VCaP (cell line): ENCODE data around the gene WIZ.

Experiments
- H3K27ac ChIP-seq: fragments of 450-650 bp; 2 replicates; pipeline ENCODE4 v1.5.1; 2017
- TF ChIP-seq, protein P1 (sequence below): fragments of 450-650 bp; conservative IDR thresholded peaks from 2 replicates; pipeline ENCODE4 v1.5.1; 2017; ENCODE audit warnings: mild to moderate bottlenecking, moderate library complexity

Gene WIZ

DNA sequence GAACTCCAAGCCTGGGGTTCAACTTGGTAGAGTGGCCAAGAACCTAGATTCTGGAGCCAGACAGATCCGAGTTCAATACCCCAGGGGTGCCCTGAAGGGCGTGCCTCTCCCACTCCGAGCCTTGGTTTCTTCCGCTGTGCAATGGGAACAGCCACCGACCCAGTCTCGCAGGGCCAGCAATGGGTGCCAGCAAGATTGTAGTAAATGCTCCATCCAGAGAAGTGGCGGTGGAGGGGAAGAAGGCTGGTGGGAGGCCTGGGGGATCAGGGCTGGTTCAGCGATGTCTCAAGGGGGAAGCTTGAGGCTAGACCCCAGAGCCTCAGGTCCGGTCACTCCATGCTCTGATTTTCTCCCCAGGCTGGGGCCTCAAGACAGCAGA is 4.5 kb downstream of the WIZ start:
- no peak overlapping the region for H3K27ac ChIP-seq
- TF ChIP-seq, protein P1, sequence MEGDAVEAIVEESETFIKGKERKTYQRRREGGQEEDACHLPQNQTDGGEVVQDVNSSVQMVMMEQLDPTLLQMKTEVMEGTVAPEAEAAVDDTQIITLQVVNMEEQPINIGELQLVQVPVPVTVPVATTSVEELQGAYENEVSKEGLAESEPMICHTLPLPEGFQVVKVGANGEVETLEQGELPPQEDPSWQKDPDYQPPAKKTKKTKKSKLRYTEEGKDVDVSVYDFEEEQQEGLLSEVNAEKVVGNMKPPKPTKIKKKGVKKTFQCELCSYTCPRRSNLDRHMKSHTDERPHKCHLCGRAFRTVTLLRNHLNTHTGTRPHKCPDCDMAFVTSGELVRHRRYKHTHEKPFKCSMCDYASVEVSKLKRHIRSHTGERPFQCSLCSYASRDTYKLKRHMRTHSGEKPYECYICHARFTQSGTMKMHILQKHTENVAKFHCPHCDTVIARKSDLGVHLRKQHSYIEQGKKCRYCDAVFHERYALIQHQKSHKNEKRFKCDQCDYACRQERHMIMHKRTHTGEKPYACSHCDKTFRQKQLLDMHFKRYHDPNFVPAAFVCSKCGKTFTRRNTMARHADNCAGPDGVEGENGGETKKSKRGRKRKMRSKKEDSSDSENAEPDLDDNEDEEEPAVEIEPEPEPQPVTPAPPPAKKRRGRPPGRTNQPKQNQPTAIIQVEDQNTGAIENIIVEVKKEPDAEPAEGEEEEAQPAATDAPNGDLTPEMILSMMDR: no peak

DNA sequence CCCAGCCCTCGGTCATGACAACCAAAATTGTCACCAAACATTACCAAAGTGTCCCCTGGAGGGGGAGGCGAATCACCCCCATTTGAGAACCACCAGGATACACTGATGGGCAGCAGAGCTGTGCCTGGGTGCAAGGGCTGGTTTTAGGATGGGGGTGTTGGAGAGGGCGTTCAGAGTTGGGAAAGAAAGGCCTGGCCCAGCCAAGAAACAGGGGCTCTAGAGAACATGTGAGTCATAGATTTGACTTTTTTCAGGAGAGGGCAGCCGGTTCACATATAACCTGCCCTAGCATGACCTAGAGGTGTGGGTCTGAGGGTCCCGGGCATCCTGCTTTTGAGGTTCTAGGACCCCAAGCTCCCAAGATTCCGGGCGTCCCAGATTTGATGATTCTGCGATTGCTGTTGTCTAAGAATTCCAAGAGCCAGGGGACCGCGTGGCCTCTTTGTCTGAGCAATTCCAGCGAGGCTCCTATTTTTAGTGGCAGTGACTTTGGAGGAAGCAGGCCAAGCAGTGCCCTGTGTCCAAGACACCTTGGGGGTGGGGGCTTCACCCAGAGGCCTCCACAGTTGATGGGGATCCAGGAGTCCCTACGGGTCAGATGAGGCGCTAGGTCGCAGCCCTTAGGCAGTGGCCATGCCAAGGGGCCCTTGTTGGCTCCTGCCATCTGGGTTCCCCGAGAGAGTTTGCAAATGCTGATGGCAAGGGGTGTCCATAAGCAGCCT is 5.1 kb downstream of the WIZ start:
- no peak overlapping the region for H3K27ac ChIP-seq
- TF ChIP-seq, protein P1: no peak

DNA sequence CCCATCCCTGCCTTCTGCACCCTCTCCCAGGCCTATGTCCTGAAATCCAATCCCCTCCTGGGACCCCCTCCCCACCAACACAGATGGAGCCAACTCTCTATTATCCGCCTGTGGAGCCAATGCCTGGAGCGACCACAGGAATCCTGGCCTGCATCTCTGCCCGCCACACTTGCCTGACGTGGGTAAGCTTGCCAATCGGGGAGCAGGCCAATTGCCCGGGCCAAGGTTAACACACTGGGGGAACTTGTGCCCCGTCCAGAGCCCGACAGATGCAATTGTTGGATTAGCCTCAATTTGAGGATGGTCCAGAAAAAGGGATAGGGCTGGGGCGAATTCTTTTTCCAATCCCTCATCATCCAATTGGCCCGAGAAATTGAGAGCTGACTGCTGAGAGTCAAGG is 5.9 kb downstream of the WIZ start:
- no peak overlapping the region for H3K27ac ChIP-seq
- TF ChIP-seq, protein P1: no peak

DNA sequence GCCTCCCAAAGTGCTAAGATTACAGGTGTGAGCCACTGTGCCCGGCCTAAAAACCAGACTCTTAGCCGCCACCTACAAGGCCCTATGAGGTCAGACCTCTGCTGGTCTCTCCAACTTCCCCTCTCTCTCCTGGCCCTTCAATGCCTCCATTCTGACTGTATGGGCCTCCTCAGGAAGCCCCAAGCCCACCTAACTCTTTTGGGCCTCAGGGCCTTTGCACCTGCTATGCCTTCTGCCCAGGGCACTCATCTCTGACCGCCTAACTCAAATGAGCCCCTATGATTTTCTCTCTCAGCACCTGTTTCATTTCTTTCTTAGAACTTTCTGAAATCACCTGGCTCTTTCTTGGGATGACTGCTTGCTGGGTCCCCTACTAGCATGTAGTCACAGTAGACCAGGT is 6.4 kb downstream of the WIZ start:
- TF ChIP-seq, protein P1: no peak
- no peak overlapping the region for H3K27ac ChIP-seq

DNA sequence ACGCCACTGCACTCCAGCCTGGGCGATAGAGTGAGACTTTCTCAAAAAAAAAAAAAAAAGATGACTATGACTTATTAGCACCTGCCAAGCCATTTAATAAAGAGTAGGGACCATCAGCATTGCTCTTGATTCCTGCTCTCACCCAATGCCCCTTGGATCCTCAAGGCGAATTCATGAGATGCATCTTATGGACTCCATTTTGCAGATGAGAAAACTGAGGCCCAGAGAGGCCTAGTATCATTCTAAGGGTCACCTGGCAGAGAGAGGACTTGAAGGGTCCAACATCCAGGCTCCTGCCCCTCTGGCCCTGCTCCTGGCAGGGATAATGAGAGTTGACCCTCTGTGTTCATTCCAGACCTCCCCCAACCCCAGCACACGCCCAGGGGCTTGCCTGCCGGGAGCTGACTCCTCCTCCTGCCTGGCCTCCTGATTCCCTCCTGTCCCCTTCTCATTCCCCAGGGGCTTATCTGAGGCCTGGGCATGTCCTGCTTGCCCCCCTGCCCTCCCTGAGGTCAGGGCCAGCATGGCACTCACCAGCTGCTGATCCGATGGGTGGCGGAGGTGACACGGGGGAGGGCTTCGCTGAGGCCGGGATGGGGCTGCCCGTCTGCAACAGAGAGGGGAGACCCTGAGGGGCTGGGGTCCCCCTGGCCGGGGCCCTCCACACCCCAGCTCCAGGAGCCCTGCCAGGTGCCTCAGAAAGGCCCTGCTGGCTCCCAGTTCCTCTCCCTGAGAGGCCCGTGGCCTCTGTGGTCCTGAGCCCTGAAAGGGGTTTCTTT is 7.4 kb downstream of the WIZ start:
- TF ChIP-seq, protein P1: no peak
- no peak overlapping the region for H3K27ac ChIP-seq

DNA sequence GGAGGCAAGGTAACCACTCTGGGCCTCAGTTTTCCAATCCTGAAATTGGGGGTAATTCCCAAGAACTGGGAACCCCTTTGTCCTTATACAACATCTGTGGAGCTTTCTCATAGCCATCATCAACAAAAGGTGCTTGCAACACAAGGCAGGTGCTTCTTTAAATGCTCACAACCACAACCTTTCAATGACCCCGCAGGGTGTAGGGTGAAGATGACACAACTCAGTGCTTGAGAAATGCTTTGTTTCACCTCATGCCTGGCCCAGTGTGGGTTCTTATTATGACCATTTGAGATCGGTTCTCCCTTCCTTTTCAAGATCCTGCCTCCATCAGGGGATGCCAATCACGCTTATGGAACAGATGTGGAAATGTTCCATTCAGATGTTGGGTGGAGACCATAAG is 8.4 kb downstream of the WIZ start:
- H3K27ac ChIP-seq: no peak overlapping the region
- TF ChIP-seq, protein P1: no peak

DNA sequence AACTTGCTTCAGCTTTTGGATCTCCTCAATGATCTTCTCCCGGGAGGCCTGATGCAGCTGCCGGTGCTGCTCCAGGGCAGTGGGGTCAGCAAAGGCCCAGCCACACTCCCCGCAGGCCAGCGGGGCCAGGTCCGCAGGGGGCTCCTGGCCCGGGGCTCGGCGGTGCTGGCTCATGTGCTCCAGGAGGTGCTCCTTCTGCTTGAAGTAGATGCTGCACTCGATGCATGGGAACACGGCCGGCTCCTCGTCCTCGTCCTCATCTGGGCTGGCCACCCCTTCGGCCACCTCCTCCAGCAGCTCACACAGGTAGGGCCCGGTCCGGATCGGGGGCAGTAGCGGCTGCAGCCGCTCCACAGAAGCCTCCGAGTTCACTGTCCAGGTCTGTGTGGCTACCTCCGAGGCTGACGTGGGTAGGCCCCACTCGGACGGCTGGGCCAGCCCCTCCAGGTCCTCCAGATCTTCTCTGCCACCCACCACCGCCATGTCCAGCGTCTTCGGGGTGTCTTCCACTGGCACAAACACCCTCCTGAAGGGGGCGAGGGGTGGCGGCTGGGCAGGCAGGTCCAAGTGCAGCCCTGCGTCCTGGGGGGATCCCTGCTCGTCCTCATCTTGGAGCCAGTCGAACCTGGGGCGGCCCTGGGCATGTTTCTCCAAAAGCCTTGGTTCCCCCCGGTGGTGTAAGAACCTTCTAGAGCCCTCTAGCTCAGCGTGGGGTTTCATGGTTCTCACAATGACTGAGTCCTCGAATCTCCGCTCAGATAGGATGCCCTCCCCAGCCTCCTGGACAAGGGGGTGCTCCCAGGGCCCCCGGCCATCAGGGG is 9.7 kb downstream of the WIZ start:
- TF ChIP-seq, protein P1: no peak
- H3K27ac ChIP-seq: no peak overlapping the region
